Motor neuron (in vitro differentiated cells): ENCODE measurements around the gene MRC2. TPM values are rescaled to one million over a fixed set of nuclear protein-coding genes. Genes with fewer than 3 reads are reported as not detected.
A peak's percentile ranks its signal among the peaks of the same experiment; 100 is the strongest.
"Not testable (repeated sequence)": the region's sequence is repeated elsewhere in the genome, so short reads cannot be mapped to it uniquely, and the experiment has no call there.

ENCODE experiments used
- ATAC-seq, 8 experiments: fragments of 200-7000 bp; cut with Tn5 transposase; replicated peaks in 6 of 8; 2 replicates each; pipeline ENCODE4 v1.8.0; 2021; ENCODE audit warnings: mild to moderate bottlenecking in 8 of 8, moderate library complexity in 8 of 8
- H3K27ac ChIP-seq, 2 donors: fragments of 250-450 bp; sonication (Bioruptor Pico); 2 replicates each; pipeline ENCODE4 v1.9.0; 2021; ENCODE audit warnings: antibody characterized with exemption in 2 of 2, mild to moderate bottlenecking in 2 of 2, moderate library complexity in 1 of 2
- H3K4me1 ChIP-seq, 2 donors: fragments of 250-450 bp; sonication (Bioruptor Pico); replicated peaks in 1 of 2; 2 replicates each; pipeline ENCODE4 v1.6.1; 2021; ENCODE audit warnings: antibody characterized with exemption in 2 of 2, mild to moderate bottlenecking in 2 of 2, moderate library complexity in 1 of 2
- H3K4me3 ChIP-seq, 5 donors: fragments of 250-450 bp; sonication (Bioruptor Pico); 2 replicates each; pipeline ENCODE4 v1.9.0; 2021; ENCODE audit warnings: antibody characterized with exemption in 5 of 5, mild to moderate bottlenecking in 5 of 5, moderate library complexity in 4 of 5
- WGBS, 10 experiments: fragments of 450-650 bp; shearing (Covaris generic); methylation state at CpG; one replicate each; pipeline ENCODE4 v1.0.0; 2022; 5-methylcytosine and 5-hydroxymethylcytosine counted together
- in situ Hi-C, 9 experiments: fragments of 400-800 bp; cut with MboI; loops; one replicate each; pipeline ENCODE4 v1.15.0; 2021; ENCODE audit warnings: low sequenced_read_pairs in 9 of 9, low pct_unique_long_range_greater_than_20kb in 2 of 9; ENCODE audit not compliant: unreplicated experiment in 9 of 9
- total RNA-seq, 8 experiments: library from RNA; unstranded; fragments of 300-600 nt; gene quantifications; 2 replicates each; pipeline versions ENCODE4 v1.2.3 to v1.2.4, GENCODE V29; 2022

MRC2 gene
- total RNA-seq, 8 experiments from 2014 or later, result 6.9 to 207 (median 33.6) TPM

DNA sequence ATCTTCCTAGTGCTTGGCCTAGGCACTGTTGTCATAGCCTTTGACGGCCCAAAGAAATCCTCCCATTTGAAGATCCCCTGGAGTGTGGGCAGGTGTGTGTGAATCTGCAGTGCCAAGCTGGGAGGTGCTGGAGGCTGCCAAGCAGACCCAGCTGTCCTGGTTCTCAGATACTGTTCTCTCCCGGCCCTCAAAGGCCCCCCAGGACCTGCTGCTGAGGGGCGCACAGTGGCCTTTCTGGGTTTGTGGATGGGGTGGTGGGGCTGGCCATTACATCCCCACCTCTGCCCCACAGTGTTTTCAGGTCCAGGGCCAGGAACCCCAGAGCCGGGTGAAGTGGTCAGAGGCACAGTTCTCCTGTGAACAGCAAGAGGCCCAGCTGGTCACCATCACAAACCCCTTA lies 60.5 kb downstream of the MRC2 start:
- Histone ChIP-seq H3K4me1 (no peaks in the 10 kb centered on the region), H3K27ac (no peak overlapping the region), H3K4me3 (no peak overlapping the region)
- ATAC-seq, result no peak
- in situ Hi-C loops, result loop anchor here in 5 of 9 experiments (25.0 kb wide), 1 partner anchor 724 kb away; no protein-coding TSS in a partner anchor
- 90% methylated on average over 2 of the region's 4 CpGs; no CpG with 5 or more reads in 9 of the 10 experiments for WGBS, 10 experiments

DNA sequence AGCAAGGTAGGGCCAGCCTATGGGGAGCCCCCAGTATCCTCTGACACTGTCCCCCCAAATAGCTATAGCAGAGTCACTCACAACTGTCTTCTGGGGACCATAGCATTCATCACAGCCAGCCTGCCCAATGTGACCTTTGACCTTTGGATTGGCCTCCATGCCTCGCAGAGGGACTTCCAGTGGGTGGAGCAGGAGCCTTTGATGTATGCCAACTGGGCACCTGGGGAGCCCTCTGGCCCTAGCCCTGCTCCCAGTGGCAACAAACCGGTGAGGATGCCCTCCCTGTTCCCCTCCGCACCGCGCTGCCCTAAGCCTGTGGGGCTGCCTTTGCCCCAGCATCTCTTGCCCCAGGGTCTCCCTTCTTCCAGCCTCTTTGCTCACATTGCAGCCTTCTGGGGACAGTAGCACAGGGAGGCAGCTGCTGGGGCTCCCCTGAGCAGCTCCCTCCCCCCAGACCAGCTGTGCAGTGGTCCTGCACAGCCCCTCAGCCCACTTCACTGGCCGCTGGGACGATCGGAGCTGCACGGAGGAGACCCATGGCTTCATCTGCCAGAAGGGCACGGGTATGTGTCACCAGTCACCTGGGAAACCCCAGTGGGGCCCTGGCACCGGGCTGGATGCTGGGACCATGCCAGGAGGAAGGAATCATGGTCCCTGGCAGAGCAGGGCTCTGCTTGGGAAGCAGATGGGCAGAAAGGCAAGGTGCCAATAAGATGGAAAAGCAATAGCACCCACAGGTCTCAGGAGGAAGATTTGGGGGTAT lies 61.1 kb downstream of the MRC2 start:
- in situ Hi-C loops, result loop anchor here in 5 of 9 experiments (25.0 kb wide), 1 partner anchor 724 kb away; no protein-coding TSS in a partner anchor
- peak in 2 of 8 experiments; percentile 11 to 60 for ATAC-seq

DNA sequence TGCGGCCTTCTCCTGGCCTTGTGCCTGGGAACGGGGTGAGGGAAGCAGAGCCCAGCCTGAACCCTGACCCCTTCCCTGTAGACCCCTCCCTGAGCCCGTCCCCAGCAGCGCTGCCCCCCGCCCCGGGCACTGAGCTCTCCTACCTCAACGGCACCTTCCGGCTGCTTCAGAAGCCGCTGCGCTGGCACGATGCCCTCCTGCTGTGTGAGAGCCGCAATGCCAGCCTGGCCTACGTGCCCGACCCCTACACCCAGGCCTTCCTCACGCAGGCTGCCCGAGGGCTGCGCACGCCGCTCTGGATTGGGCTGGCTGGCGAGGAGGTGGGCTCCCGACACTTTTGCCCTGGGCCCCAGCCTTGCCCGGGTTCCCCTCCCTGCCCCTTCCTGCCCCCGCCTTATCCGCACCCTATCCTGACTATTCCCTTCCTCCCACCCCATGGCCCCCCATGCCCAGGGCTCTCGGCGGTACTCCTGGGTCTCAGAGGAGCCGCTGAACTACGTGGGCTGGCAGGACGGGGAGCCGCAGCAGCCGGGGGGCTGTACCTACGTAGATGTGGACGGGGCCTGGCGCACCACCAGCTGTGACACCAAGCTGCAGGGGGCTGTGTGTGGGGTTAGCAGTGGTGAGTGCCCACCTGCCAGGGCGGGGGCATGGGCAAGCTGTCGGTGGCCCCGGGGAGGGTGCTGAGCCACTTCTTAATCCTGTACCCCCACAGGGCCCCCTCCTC lies 62.1 kb downstream of the MRC2 start:
- Histone ChIP-seq H3K27ac (no peak overlapping the region), H3K4me3 (no peak overlapping the region), H3K4me1 (peaks cover 11 to 13% of the 10 kb centered on the region in 2 donors)
- WGBS, 10 experiments, result 50 to 100% methylated on average over 2 of the region's 37 CpGs; no CpG with 5 or more reads in 8 of the 10 experiments
- ATAC-seq, result no peak
- in situ Hi-C loops, result loop anchor here in 5 of 9 experiments (25.0 kb wide), 1 partner anchor 723 kb away; no protein-coding TSS in a partner anchor

More for the DNA sequence above, 61.1 kb downstream of the MRC2 start:
- Histone ChIP-seq H3K4me1 (peaks cover under 1 to 5% of the 10 kb centered on the region in 2 donors), H3K4me3 (no peak overlapping the region), H3K27ac (no peak overlapping the region)
- WGBS, 10 experiments, result 78 to 100% methylated on average over 4 to 5 of the region's 11 CpGs; no CpG with 5 or more reads in 8 of the 10 experiments

DNA sequence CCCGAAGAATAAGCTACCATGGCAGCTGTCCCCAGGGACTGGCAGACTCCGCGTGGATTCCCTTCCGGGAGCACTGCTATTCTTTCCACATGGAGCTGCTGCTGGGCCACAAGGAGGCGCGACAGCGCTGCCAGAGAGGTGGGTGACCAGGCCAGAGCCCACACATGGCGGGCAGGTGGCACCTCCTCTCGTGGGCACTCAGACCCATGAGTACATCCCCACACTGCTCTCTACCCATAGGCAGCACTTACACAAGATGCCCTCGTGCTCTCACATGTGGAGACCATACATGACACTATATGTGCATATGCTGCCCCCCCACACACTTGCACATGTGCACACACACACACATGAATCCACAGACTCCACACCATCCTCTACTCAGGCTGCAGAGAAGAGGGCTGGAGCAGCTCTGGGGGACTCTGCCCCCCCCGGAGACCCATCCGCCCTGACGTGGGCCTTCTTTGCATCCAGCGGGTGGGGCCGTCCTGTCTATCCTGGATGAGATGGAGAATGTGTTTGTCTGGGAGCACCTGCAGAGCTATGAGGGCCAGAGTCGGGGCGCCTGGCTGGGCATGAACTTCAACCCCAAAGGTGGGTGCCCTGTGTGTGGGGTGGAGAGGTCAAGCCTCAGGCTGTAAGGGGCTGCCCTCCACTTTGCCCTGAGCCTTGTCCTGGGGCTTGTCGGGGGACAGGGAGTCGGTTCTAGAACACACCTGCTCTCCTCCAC lies 62.9 kb downstream of the MRC2 start:
- 76 to 100% (median 87%) methylated on average over 4 to 12 of the region's 19 CpGs; no CpG with 5 or more reads in 6 of the 10 experiments for WGBS, 10 experiments
- peaks cover 18 to 20% of the 10 kb centered on the region in 2 donors for H3K4me1 ChIP-seq
- in situ Hi-C loops, result loop anchor here in 5 of 9 experiments (25.0 kb wide), 1 partner anchor 722 kb away; no protein-coding TSS in a partner anchor
- peak in 1 of 8 experiments; percentile 20 for ATAC-seq
- no peak overlapping the region for H3K27ac ChIP-seq
- H3K4me3 ChIP-seq, result no peak overlapping the region

DNA sequence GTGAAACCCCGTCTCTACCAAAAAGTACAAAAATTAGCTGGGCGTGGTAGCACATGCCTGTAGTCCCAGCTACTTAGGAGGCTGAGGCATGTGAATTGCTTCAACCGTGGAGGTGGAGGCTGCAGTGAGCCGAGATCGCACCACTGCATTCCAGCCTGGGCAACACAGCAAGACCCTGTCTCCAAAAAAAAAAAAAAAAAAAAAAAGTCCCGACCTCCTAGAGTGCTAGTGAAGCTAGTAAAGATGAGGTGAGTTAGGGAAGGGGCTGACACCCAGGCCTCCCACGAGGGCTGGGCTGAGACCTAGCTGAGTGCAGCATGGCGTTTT lies 64.1 kb downstream of the MRC2 start:
- peaks cover 18 to 20% of the 10 kb centered on the region in 2 donors for H3K4me1 ChIP-seq
- in situ Hi-C loops, result loop anchor here in 5 of 9 experiments (25.0 kb wide), 1 partner anchor 721 kb away; no protein-coding TSS in a partner anchor
- H3K27ac ChIP-seq, H3K4me3 ChIP-seq, ATAC-seq: not testable (repeated sequence)
- WGBS, 10 experiments, result 67 to 100% (median 94%) methylated on average over 1 to 5 of the region's 8 CpGs; no CpG with 5 or more reads in 4 of the 10 experiments

DNA sequence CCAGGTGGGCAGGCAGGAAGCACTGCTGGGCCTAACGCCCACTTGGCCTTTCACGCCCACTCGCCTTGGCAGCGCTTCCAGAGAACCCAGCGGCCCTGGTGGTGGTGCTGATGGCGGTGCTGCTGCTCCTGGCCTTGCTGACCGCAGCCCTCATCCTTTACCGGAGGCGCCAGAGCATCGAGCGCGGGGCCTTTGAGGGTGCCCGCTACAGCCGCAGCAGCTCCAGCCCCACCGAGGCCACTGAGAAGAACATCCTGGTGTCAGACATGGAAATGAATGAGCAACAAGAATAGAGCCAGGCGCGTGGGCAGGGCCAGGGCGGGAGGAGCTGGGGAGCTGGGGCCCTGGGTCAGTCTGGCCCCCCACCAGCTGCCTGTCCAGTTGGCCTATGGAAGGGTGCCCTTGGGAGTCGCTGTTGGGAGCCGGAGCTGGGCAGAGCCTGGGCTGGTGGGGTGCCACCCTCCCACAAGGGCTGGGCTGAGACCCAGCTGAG lies 64.7 kb downstream of the MRC2 start:
- in situ Hi-C loops, result loop anchor here in 5 of 9 experiments (25.0 kb wide), 1 partner anchor 720 kb away; no protein-coding TSS in a partner anchor
- 60 to 100% (median 95%) methylated on average over 1 to 13 of the region's 20 CpGs; no CpG with 5 or more reads in 5 of the 10 experiments for WGBS, 10 experiments
- H3K27ac ChIP-seq, result no peak overlapping the region

DNA sequence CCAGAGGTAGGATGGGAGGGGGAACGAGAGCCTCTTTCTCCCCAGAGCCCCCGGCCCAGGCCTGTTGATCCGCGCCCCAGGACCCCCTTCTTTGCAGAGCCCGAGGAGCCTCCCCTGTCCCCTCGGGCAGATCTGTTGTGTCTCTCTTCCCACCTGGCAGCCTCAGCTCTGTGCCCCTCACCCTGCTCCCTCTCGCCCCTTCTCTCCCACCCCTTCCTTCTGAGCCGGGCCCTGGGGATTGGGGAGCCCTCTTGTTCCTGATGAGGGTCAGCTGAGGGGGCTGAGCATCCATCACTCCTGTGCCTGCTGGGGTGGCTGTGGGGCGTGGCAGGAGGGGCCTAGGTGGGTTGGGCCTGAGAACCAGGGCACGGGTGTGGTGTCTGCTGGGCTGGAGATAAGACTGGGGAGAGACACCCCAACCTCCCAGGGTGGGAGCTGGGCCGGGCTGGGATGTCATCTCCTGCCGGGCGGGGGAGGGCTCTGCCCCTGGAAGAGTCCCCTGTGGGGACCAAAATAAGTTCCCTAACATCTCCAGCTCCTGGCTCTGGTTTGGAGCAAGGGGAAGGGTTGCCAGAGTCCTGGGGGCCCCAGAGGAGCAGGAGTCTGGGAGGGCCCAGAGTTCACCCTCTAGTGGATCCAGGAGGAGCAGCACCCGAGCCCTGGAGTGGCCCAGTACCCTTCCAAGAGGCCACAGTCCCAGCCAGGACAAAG lies 65.4 kb downstream of the MRC2 start:
- peaks cover 18 to 20% of the 10 kb centered on the region in 2 donors for H3K4me1 ChIP-seq
- no peak overlapping the region for H3K4me3 ChIP-seq
- no peak overlapping the region for H3K27ac ChIP-seq
- peak; percentile 19 to 76 (median 33) for ATAC-seq
- in situ Hi-C loops, result loop anchor here in 5 of 9 experiments (25.0 kb wide), 1 partner anchor 719 kb away; no protein-coding TSS in a partner anchor
- WGBS, 10 experiments, result 0 to 100% (median 17%) methylated on average over 1 of the region's 14 CpGs; no CpG with 5 or more reads in 7 of the 10 experiments

More for the DNA sequence above, 64.7 kb downstream of the MRC2 start:
- Histone ChIP-seq H3K4me3 (no peak overlapping the region), H3K4me1 (peaks cover 18 to 20% of the 10 kb centered on the region in 2 donors)
- no peak for ATAC-seq

DNA sequence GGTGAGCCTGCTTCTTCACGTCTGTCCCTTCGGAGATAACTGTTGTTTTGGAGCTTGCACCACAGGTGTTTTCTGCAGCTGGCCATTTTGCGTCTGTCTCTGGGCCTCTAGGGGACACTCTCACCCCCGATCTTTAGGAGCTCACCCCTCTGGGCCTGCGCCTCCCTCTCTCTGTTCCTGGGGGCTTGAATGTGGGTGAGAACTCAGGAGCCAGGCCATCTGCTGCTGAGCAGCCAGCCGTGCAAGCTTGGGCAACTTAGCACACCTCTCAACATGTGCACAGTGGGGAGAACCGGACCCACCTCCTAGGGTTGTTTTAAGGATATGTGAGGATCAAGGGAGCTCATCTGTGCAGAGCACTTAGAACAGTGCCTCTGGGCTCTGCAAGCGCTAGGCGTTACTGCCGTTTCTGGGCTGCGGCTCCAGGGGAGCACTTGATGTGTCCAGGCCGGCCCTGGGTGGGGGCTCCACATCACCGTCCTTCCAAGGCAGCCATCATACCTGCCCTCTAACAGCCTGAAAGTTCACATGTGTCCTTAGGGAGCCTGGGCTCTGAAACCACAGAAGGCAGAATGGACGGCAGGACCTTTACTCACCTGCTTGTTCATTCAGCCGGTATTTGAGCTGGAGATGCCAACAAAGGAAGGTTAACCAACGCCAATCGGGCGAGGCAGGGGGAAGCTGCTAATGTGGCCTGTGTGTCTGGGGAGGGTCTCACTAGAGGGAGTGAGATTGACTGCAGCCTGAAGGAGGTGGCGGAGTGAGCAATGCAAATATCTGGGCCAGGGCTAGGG lies 66.3 kb downstream of the MRC2 start:
- peak in 5 of 8 experiments; percentile 6 to 24 (median 21) for ATAC-seq
- Histone ChIP-seq H3K27ac (peak overlapping the region; percentile 34 to 52), H3K4me1 (peaks cover 18 to 20% of the 10 kb centered on the region in 2 donors), H3K4me3 (no peak overlapping the region)
- in situ Hi-C loops, result loop anchor here in 5 of 9 experiments (25.0 kb wide), 1 partner anchor 718 kb away; no protein-coding TSS in a partner anchor
- 80 to 100% (median 91%) methylated on average over 1 to 5 of the region's 19 CpGs; no CpG with 5 or more reads in 4 of the 10 experiments for WGBS, 10 experiments

DNA sequence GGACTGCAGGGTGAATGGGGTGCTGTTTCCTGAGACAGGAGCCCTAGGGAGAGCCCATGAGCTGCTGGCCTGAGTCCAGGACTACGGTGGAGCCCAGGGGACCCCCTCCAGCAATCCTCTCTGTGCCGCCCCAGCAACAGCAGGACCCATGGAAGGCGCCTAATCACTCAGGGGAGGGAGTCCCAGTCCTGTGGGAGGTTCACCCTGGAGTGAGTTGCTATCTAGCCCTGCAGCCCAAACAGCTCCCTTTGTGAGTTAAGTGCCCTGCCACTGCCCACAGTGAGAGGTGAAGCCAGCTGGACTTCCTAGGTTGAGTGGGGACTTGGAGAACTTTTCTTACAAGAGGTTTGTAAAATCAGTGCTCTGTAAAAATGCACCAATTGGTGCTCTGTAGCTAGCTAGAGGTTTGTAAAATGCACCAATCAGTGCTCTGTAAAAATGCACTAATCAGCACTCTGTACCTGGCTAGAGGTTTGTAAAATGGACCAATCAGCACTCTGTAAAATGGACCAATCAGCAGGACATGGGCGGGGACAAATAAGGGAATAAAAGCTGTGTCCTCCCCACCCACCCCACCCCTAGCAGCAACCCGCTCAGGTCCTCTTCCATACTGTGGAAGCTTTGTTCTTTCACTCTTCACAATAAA lies 67.7 kb downstream of the MRC2 start:
- ATAC-seq, result peak in 2 of 8 experiments; percentile 16 to 30
- 83 to 100% (median 100%) methylated on average over 1 of the region's 5 CpGs; no CpG with 5 or more reads in 7 of the 10 experiments for WGBS, 10 experiments
- in situ Hi-C loops, result loop anchor here in 5 of 9 experiments (25.0 kb wide), 1 partner anchor 717 kb away; no protein-coding TSS in a partner anchor

DNA sequence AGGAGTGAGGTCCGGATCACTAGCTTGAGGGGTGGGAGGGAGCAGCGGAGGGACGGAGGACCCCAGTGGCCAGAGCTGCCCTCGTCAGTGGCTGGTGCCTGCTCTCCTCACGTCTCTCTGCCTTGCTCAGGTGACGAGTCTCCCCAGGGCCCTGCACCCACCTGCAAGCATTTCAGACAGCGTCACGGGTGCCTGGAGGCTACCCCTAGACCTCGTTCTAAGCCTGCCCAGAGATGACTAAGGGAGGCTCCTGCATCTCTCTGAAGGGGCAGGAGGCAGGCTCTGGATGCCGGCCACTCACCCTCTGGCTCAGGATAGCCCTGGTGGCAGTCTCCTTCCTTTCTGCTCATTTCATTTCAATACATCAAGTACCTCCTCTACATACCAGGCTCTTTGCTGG lies 68.8 kb downstream of the MRC2 start:
- WGBS, 10 experiments, result 53 to 100% methylated on average over 1 to 3 of the region's 10 CpGs; no CpG with 5 or more reads in 8 of the 10 experiments
- ATAC-seq, result peak in 2 of 8 experiments; percentile 13 to 24
- Histone ChIP-seq H3K4me3 (no peak overlapping the region), H3K27ac (no peak overlapping the region), H3K4me1 (peaks cover 18 to 20% of the 10 kb centered on the region in 2 donors)
- in situ Hi-C loops, result loop anchor here in 5 of 9 experiments (25.0 kb wide), 1 partner anchor 716 kb away; no protein-coding TSS in a partner anchor

More for the DNA sequence above, 67.7 kb downstream of the MRC2 start:
- Histone ChIP-seq H3K4me1 (peaks cover 18 to 20% of the 10 kb centered on the region in 2 donors), H3K27ac (peak overlapping the region; percentile 34 to 38)
- not testable (repeated sequence) for H3K4me3 ChIP-seq
